SIG-M5 (cell line): ENCODE measurements around the gene TMEM203.

Experiments
- DNase-seq: peaks from one replicate; lab custom pipeline; 2025; lab: John Stamatoyannopoulos, UW

TMEM203 gene

GRCh38 chr9:137179761-137180160 is 25.7 kb downstream of the TMEM203 start:
- no peak for DNase-seq

GRCh38 chr9:137178939-137179630 is 26.4 kb downstream of the TMEM203 start:
- DNase-seq: no peak

GRCh38 chr9:137178201-137178938 is 27.1 kb downstream of the TMEM203 start:
- no peak for DNase-seq

GRCh38 chr9:137176302-137177182 is 28.9 kb downstream of the TMEM203 start:
- DNase-seq: no peak

- DNase-seq: no peak
Observed at GRCh38 chr9:137175345-137175961, 30.0 kb downstream of the TMEM203 start.

GRCh38 chr9:137174722-137175293 is 30.6 kb downstream of the TMEM203 start:
- DNase-seq: no peak

- DNase-seq: no peak
Observed at GRCh38 chr9:137173796-137174664, 31.4 kb downstream of the TMEM203 start.

GRCh38 chr9:137172901-137173795 is 32.3 kb downstream of the TMEM203 start:
- DNase-seq: no peak

GRCh38 chr9:137171149-137171900 is 34.1 kb downstream of the TMEM203 start:
- DNase-seq: no peak

GRCh38 chr9:137170486-137171148 is 34.8 kb downstream of the TMEM203 start:
- no peak for DNase-seq

GRCh38 chr9:137169896-137170358 is 35.5 kb downstream of the TMEM203 start, which contains the start of gene LRRC26:
TSS of gene LRRC26 (minus strand) at chr9:137170051. CDS start at chr9:137169943, 108 bp downstream.
- DNase-seq: no peak

- no peak for DNase-seq
Observed at GRCh38 chr9:137168904-137169856, 36.3 kb downstream of the TMEM203 start.

- no peak for DNase-seq
Observed at GRCh38 chr9:137168573-137168903, 36.9 kb downstream of the TMEM203 start.

- DNase-seq: no peak
Observed at GRCh38 chr9:137167747-137168572, 37.5 kb downstream of the TMEM203 start.

GRCh38 chr9:137167277-137167746 is 38.1 kb downstream of the TMEM203 start:
- no peak for DNase-seq
